Choroid plexus epithelial cell (primary cell): ENCODE results near the gene HSFX2.
"Not testable (repeated sequence)": the region's sequence is repeated elsewhere in the genome, so short reads cannot be mapped to it uniquely, and the experiment has no call there.

Experiments
- DNase-seq: peaks from one replicate; pipeline ENCODE4 v3.0.0-alpha.2; 2010; ENCODE audit warnings: low read depth
- H3K4me3 ChIP-seq: 2 replicates; pipeline ENCODE4 v1.5.1; 2011; ENCODE audit warnings: low read depth, mild to moderate bottlenecking, control low read depth, low read length, moderate library complexity
- CTCF ChIP-seq: conservative IDR thresholded peaks from 2 replicates; pipeline ENCODE4 v1.5.1; 2011; ENCODE audit warnings: low read depth, mild to moderate bottlenecking, control low read depth, inconsistent platforms, low read length, moderate library complexity

The HSFX2 gene

GRCh38 chrX:149550454-149550853, 44.7 kb downstream of the HSFX2 start:
- H3K4me3 ChIP-seq, DNase-seq: not testable (repeated sequence)

- not testable (repeated sequence) for H3K4me3 ChIP-seq, DNase-seq
These were observed 45.4 kb downstream of the HSFX2 start, which contains the start of gene HSFX3 for GRCh38 chrX:149549701-149550100. Gene HSFX3 (minus strand): TSS chrX:149549924. CDS start chrX:149549852, 72 bp downstream.

GRCh38 chrX:149547782-149548181, 47.3 kb downstream of the HSFX2 start:
- DNase-seq, H3K4me3 ChIP-seq: not testable (repeated sequence)

- not testable (repeated sequence) for H3K4me3 ChIP-seq, DNase-seq
These were observed 48.2 kb downstream of the HSFX2 start for GRCh38 chrX:149546962-149547361.

GRCh38 chrX:149545545-149546543, 49.3 kb downstream of the HSFX2 start:
- TF ChIP-seq CTCF = peak; percentile 21
- H3K4me3 ChIP-seq = not testable (repeated sequence)
- peak; percentile 22 for DNase-seq
